H1 (cell line): ENCODE data around the gene FOXA2. TPM values are rescaled to one million over a fixed set of nuclear protein-coding genes. Genes with fewer than 3 reads are reported as not detected.

ENCODE experiments used
- CTCF ChIA-PET: fragments of 300-600 bp; sonication (Branson Sonifier 250); formaldehyde crosslinking; loops from one replicate; lab custom pipeline; 2021; ENCODE audit not compliant: partially characterized antibody; lab: Charles Lee
- POLR2A ChIA-PET: fragments of 300-600 bp; sonication (Branson Sonifier 250); formaldehyde crosslinking; loops from one replicate; lab custom pipeline; 2021; ENCODE audit warnings: inconsistent platforms; ENCODE audit not compliant: partially characterized antibody; lab: Charles Lee
- DNase-seq, 2 experiments: peaks; one replicate each; pipeline versions ENCODE4 v3.0.0 to v3.0.0-alpha.2; 2010 to 2022; ENCODE audit warnings: low spot score in 2 of 2, low read depth in 1 of 2, mixed read lengths in 1 of 2
- FAIRE-seq: peaks from 2 replicates; lab custom pipeline; 2011; peaks lifted over from hg19 to GRCh38; lab: Jason Lieb, UNC
- H2AFZ ChIP-seq: 2 replicates; pipeline ENCODE4 v1.8.1; 2012; ENCODE audit warnings: low read length, inconsistent platforms
- H2AK5ac ChIP-seq: 2 replicates; pipeline ENCODE4 v1.6.1; 2013; ENCODE audit warnings: low read depth, low read length
- H2BK120ac ChIP-seq: replicated peaks from 2 replicates; pipeline ENCODE3; 2013; ENCODE audit warnings: low read depth, low read length, inconsistent platforms
- H2BK12ac ChIP-seq: 2 replicates; pipeline ENCODE4 v1.6.1; 2013; ENCODE audit warnings: low read depth, low read length
- H2BK15ac ChIP-seq: 2 replicates; pipeline ENCODE4 v1.6.1; 2013; ENCODE audit warnings: low read length
- H2BK20ac ChIP-seq: 2 replicates; pipeline ENCODE4 v1.6.1; 2013; ENCODE audit warnings: low read length
- H2BK5ac ChIP-seq: 2 replicates; pipeline ENCODE4 v1.6.1; 2013; ENCODE audit warnings: low read depth, low read length
- H3K14ac ChIP-seq: 2 replicates; pipeline ENCODE4 v1.6.1; 2013; ENCODE audit warnings: inconsistent platforms; ENCODE audit not compliant: insufficient read length
- H3K18ac ChIP-seq: 2 replicates; pipeline ENCODE4 v1.6.1; 2013; ENCODE audit warnings: low read length; ENCODE audit errors: extremely low read depth
- H3K23ac ChIP-seq: 2 replicates; pipeline ENCODE4 v1.6.1; 2013; ENCODE audit warnings: inconsistent platforms; ENCODE audit not compliant: insufficient read length
- H3K23me2 ChIP-seq: 2 replicates; pipeline ENCODE4 v1.6.1; 2013; ENCODE audit warnings: low read depth, low read length
- H3K27ac ChIP-seq: 2 replicates; pipeline ENCODE4 v1.6.1; 2011; ENCODE audit warnings: low read depth, low read length, inconsistent platforms
- H3K27me3 ChIP-seq, 4 experiments: replicated peaks in 1 of 4; 1 replicate in 1 of 4; 2 replicates in 3 of 4; pipeline versions ENCODE4 v1.6.1 to v1.8.1; 2011 to 2013; ENCODE audit warnings: low read length in 3 of 4, mild to moderate bottlenecking in 3 of 4, inconsistent platforms in 2 of 4, mixed read lengths in 2 of 4, moderate library complexity in 1 of 4; ENCODE audit not compliant: control insufficient read depth in 3 of 4, insufficient read depth in 3 of 4; ENCODE audit errors: extremely low read depth in 1 of 4
- H3K36me3 ChIP-seq, 4 experiments: 2 replicates each; pipeline versions ENCODE4 v1.6.1 to v1.8.1; 2011 to 2013; ENCODE audit warnings: mild to moderate bottlenecking in 4 of 4, low read length in 3 of 4, moderate library complexity in 2 of 4, control low read depth in 1 of 4, inconsistent platforms in 1 of 4; ENCODE audit not compliant: insufficient read depth in 4 of 4, control insufficient read depth in 2 of 4
- H3K4ac ChIP-seq: replicated peaks from 2 replicates; pipeline ENCODE3; 2013; ENCODE audit warnings: low read length, low read depth, mixed read lengths, inconsistent platforms; ENCODE audit not compliant: insufficient read length
- H3K4me1 ChIP-seq, 4 experiments: replicated peaks in 1 of 4; 1 replicate in 1 of 4; 2 replicates in 3 of 4; pipeline versions ENCODE4 v1.6.1 to v1.8.1; 2011 to 2013; ENCODE audit warnings: low read length in 3 of 4, inconsistent platforms in 2 of 4, mixed read lengths in 1 of 4; ENCODE audit not compliant: insufficient read depth in 4 of 4, control insufficient read depth in 3 of 4
- H3K4me2 ChIP-seq, 2 experiments: 2 replicates each; pipeline versions ENCODE4 v1.6.1 to v1.8.1; 2011 to 2013; ENCODE audit warnings: low read depth in 2 of 2, low read length in 2 of 2, control low read depth in 1 of 2, inconsistent platforms in 1 of 2, mild to moderate bottlenecking in 1 of 2; ENCODE audit not compliant: insufficient read depth in 1 of 2
- H3K4me3 ChIP-seq, 4 experiments: fragments of 200-600, 300-600 bp in 1 of 4; sonication (generic), shearing (Covaris generic), sonication (Bioruptor Twin) in 1 of 4; 2 replicates each; pipeline versions ENCODE4 v1.5.1 to v1.8.1; 2011 to 2016; ENCODE audit warnings: low read length in 4 of 4, low read depth in 3 of 4, control low read depth in 2 of 4, inconsistent platforms in 2 of 4, mild to moderate bottlenecking in 2 of 4, mixed read lengths in 1 of 4, moderate library complexity in 1 of 4; ENCODE audit not compliant: insufficient read depth in 2 of 4; ENCODE audit errors: extremely low read depth in 1 of 4
- H3K56ac ChIP-seq: replicated peaks from 2 replicates; pipeline ENCODE3; 2013; ENCODE audit warnings: low read depth, mild to moderate bottlenecking, mixed read lengths, low read length, inconsistent platforms; ENCODE audit not compliant: insufficient read length
- H3K79me1 ChIP-seq: 2 replicates; pipeline ENCODE4 v1.6.1; 2013; ENCODE audit warnings: low read depth, low read length, control low read depth
- H3K79me2 ChIP-seq, 2 experiments: 2 replicates each; pipeline versions ENCODE4 v1.6.1 to v1.8.1; 2012 to 2013; ENCODE audit warnings: low read length in 2 of 2, mild to moderate bottlenecking in 2 of 2, inconsistent platforms in 1 of 2; ENCODE audit not compliant: insufficient read depth in 2 of 2, control insufficient read depth in 1 of 2
- H3K9ac ChIP-seq, 4 experiments: replicated peaks in 1 of 4; 1 replicate in 1 of 4; 2 replicates in 3 of 4; pipeline versions ENCODE4 v1.6.1 to v1.8.1; 2011 to 2013; ENCODE audit warnings: low read depth in 3 of 4, low read length in 3 of 4, control low read depth in 2 of 4, mild to moderate bottlenecking in 2 of 4, moderate library complexity in 2 of 4, inconsistent platforms in 1 of 4; ENCODE audit errors: extremely low read depth in 1 of 4
- H3K9me3 ChIP-seq, 2 experiments: 2 replicates each; pipeline versions ENCODE4 v1.6.1 to v1.8.1; 2012 to 2013; ENCODE audit warnings: mild to moderate bottlenecking in 2 of 2, moderate library complexity in 2 of 2, control low read depth in 1 of 2, inconsistent platforms in 1 of 2, low read depth in 1 of 2, low read length in 1 of 2, mixed read lengths in 1 of 2; ENCODE audit not compliant: insufficient read depth in 2 of 2
- H4K20me1 ChIP-seq, 2 experiments: replicated peaks in 1 of 2; 2 replicates each; pipeline versions ENCODE3 to v1.8.1; 2011 to 2013; ENCODE audit warnings: inconsistent platforms in 2 of 2, low read length in 2 of 2, mild to moderate bottlenecking in 1 of 2; ENCODE audit not compliant: insufficient read depth in 2 of 2, control insufficient read depth in 1 of 2
- H4K5ac ChIP-seq: 2 replicates; pipeline ENCODE4 v1.6.1; 2013; ENCODE audit warnings: low read length, low read depth, mixed read lengths, inconsistent platforms; ENCODE audit not compliant: insufficient read length
- H4K8ac ChIP-seq: 2 replicates; pipeline ENCODE4 v1.8.0; 2013; ENCODE audit warnings: mild to moderate bottlenecking, moderate library complexity, low read length, inconsistent platforms; ENCODE audit not compliant: insufficient read depth; ENCODE audit errors: extremely low read depth
- H4K91ac ChIP-seq: replicated peaks from 2 replicates; pipeline ENCODE3; 2013; ENCODE audit warnings: low read length, mixed read lengths, inconsistent platforms; ENCODE audit not compliant: insufficient read length
- BACH1 ChIP-seq: IDR thresholded peaks from 2 replicates; pipeline ENCODE4 v1.6.1; 2012; ENCODE audit warnings: low read length, improper control_type of control experiment
- JUN ChIP-seq: IDR thresholded peaks from 2 replicates; pipeline ENCODE4 v1.6.1; 2011; ENCODE audit warnings: low read depth, mild to moderate bottlenecking, improper control_type of control experiment, low read length
- RBBP5 ChIP-seq: IDR thresholded peaks from 2 replicates; pipeline ENCODE4 v1.7.1; 2012; ENCODE audit warnings: low read depth, mild to moderate bottlenecking, inconsistent platforms, low read length, moderate library complexity, borderline replicate concordance
- WGBS, 2 experiments: shearing (Covaris generic) in 1 of 2; methylation state at CpG; one replicate each; pipeline versions ENCODE4 v1.1.6 to v1.1.7; 2013 to 2015; ENCODE audit warnings: low lambda C conversion rate in 2 of 2, mixed read lengths in 2 of 2, inconsistent platforms in 1 of 2, low coverage in 1 of 2, missing lambda C conversion rate in 1 of 2; ENCODE audit not compliant: insufficient replicate concordance in 2 of 2, insufficient coverage in 1 of 2, insufficient read length in 1 of 2; ENCODE audit errors: extremely low coverage in 1 of 2, missing lambda C conversion rate in 1 of 2; 5-methylcytosine and 5-hydroxymethylcytosine counted together
- polyA plus RNA-seq, 7 experiments: library from polyadenylated mRNA; depleted of rRNA in 3 of 7; stranded (reverse) in 5 of 7; unstranded in 2 of 7; fragments of >200 nt in 5 of 7; fragments of 200-250 nt in 2 of 7; gene quantifications; 1 replicate in 5 of 7; 2 replicates in 1 of 7; 4 replicates in 1 of 7; pipeline versions ENCODE4 v1.2.1 to v1.2.3, GENCODE V29; 2011 to 2013; ENCODE audit warnings: missing spikeins in 2 of 7, mixed read lengths in 2 of 7
- total RNA-seq: library from RNA; stranded (reverse); fragmentation: NEBNext Ultra II Directional; extraction: Animal tissue kit (Norgen Biotek cat#: 25700); gene quantifications from 2 replicates; pipeline ENCODE4 v1.2.1, GENCODE V29; 2021

The FOXA2 gene
- total and polyA plus RNA-seq, 2 of the 8 experiments (the other 6 are each of a cell fraction or from before 2014, with no cell fraction given), result not detected

- peaks cover 61 to 93% (median 88%) of the 10 kb centered on the region in 4 experiments for H3K27me3 ChIP-seq
- peaks cover 10 to 35% (median 24%) of the 10 kb centered on the region in 4 experiments for H3K4me1 ChIP-seq
- H2AFZ ChIP-seq, result no peak overlapping the region
- H3K79me2 ChIP-seq, result no peaks in the 10 kb centered on the region
- H4K20me1 ChIP-seq, result peaks cover 8 to 16% of the 10 kb centered on the region in 2 experiments
- no peak overlapping the region for H3K4me2 ChIP-seq
- no peak overlapping the region for H3K23ac ChIP-seq
- FAIRE-seq, result no peak
- no peak overlapping the region for H4K91ac ChIP-seq
- H3K79me1 ChIP-seq, result no peaks in the 10 kb centered on the region
- no peak overlapping the region for H3K56ac ChIP-seq
- H3K4me3 ChIP-seq, result no peak overlapping the region
- no peak overlapping the region for H2BK5ac ChIP-seq
- H2BK15ac ChIP-seq, result no peak overlapping the region
- no peak for DNase-seq
- CTCF ChIA-PET, result interaction anchor here (1.0 to 3.2 kb wide), 6 partner anchors 15 to 220 kb away, joined by 3 to 11 read pairs (median 4); no protein-coding TSS in a partner anchor
- no peak overlapping the region for H3K14ac ChIP-seq
- H3K23me2 ChIP-seq, result no peaks in the 10 kb centered on the region; the same call in 1 of the 2 replicates
- no peak overlapping the region for H2BK120ac ChIP-seq
- no peak overlapping the region for H4K8ac ChIP-seq
- H2BK20ac ChIP-seq, result no peak overlapping the region
- H3K27ac ChIP-seq, result no peak overlapping the region
- H3K18ac ChIP-seq, result no peak overlapping the region
- 14% methylated on average over 6 of the region's 6 CpGs; no CpG with 5 or more reads in 1 of the 2 experiments for WGBS, 2 experiments
- TF ChIP-seq BACH1 (no peak), RBBP5 (no peak), JUN (no peak)
- H2BK12ac ChIP-seq, result no peak overlapping the region
- POLR2A ChIA-PET, result no interaction called here
- no peaks in the 10 kb centered on the region for H3K9me3 ChIP-seq
- no peak overlapping the region for H3K9ac ChIP-seq
- H3K36me3 ChIP-seq, result no peaks in the 10 kb centered on the region
- no peak overlapping the region for H3K4ac ChIP-seq
- no peak overlapping the region for H2AK5ac ChIP-seq
- no peak overlapping the region for H4K5ac ChIP-seq
These were observed 24.6 kb downstream of the FOXA2 start for GRCh38 chr20:22559711-22560318.
